H9 (cell line): ENCODE measurements around the gene PLCXD1. TPM values are rescaled to one million over a fixed set of nuclear protein-coding genes. Genes with fewer than 3 reads are reported as not detected.

Source experiments
- DNase-seq: peaks from one replicate; pipeline ENCODE4 v3.0.0-alpha.2; 2017
- H2AFZ ChIP-seq: one replicate; pipeline ENCODE4 v1.6.1; 2013; ENCODE audit warnings: mild to moderate bottlenecking, low read length, control low read depth, moderate library complexity
- H2AK5ac ChIP-seq: 2 replicates; pipeline ENCODE4 v1.6.1; 2013; ENCODE audit warnings: low read length, control low read depth, mixed read lengths; ENCODE audit not compliant: insufficient read length
- H2BK120ac ChIP-seq: one replicate; pipeline ENCODE4 v1.6.1; 2013; ENCODE audit warnings: low read depth, mild to moderate bottlenecking, low read length, control low read depth, inconsistent platforms; ENCODE audit not compliant: poor library complexity, severe bottlenecking
- H2BK12ac ChIP-seq: 2 replicates; pipeline ENCODE4 v1.6.1; 2013; ENCODE audit warnings: low read length, control low read depth, mixed read lengths, low read depth; ENCODE audit not compliant: insufficient read length
- H2BK15ac ChIP-seq: 2 replicates; pipeline ENCODE4 v1.6.1; 2013; ENCODE audit warnings: low read depth, low read length, control low read depth
- H2BK20ac ChIP-seq: one replicate; pipeline ENCODE4 v1.6.1; 2013; ENCODE audit warnings: low read depth, mild to moderate bottlenecking, low read length, control low read depth, inconsistent platforms; ENCODE audit not compliant: poor library complexity, severe bottlenecking
- H2BK5ac ChIP-seq: 2 replicates; pipeline ENCODE4 v1.6.1; 2013; ENCODE audit warnings: low read length, control low read depth, mixed read lengths; ENCODE audit not compliant: insufficient read length
- H3K14ac ChIP-seq: 2 replicates; pipeline ENCODE4 v1.6.1; 2013; ENCODE audit warnings: low read length, control low read depth; ENCODE audit not compliant: insufficient read depth
- H3K18ac ChIP-seq: 2 replicates; pipeline ENCODE4 v1.6.1; 2013; ENCODE audit warnings: low read depth, mild to moderate bottlenecking, mixed read lengths, low read length, control low read depth; ENCODE audit not compliant: insufficient read length
- H3K23ac ChIP-seq: 2 replicates; pipeline ENCODE4 v1.6.1; 2013; ENCODE audit warnings: low read length, control low read depth, mixed read lengths, low read depth; ENCODE audit not compliant: insufficient read length
- H3K23me2 ChIP-seq: 2 replicates; pipeline ENCODE4 v1.6.1; 2013; ENCODE audit warnings: low read depth, mild to moderate bottlenecking, mixed read lengths, low read length, control low read depth; ENCODE audit not compliant: insufficient read length, poor library complexity, severe bottlenecking
- H3K27ac ChIP-seq: 2 replicates; pipeline ENCODE4 v1.5.1; 2013; ENCODE audit warnings: low read length, control low read depth, mixed read lengths, low read depth; ENCODE audit not compliant: insufficient read length
- H3K27me3 ChIP-seq: 2 replicates; pipeline ENCODE4 v1.6.1; 2013; ENCODE audit warnings: low read length, control low read depth, inconsistent platforms; ENCODE audit not compliant: insufficient read depth
- H3K4ac ChIP-seq: 2 replicates; pipeline ENCODE4 v1.6.1; 2013; ENCODE audit warnings: low read depth, mild to moderate bottlenecking, control low read depth, inconsistent platforms, low read length, moderate library complexity
- H3K4me1 ChIP-seq: 2 replicates; pipeline ENCODE4 v1.6.1; 2013; ENCODE audit warnings: low read length, control low read depth, inconsistent platforms; ENCODE audit not compliant: insufficient read depth
- H3K4me2 ChIP-seq: 2 replicates; pipeline ENCODE4 v1.6.1; 2013; ENCODE audit warnings: low read length, control low read depth, mixed read lengths; ENCODE audit not compliant: insufficient read length, insufficient read depth
- H3K56ac ChIP-seq: 2 replicates; pipeline ENCODE4 v1.6.1; 2013; ENCODE audit warnings: low read depth, mild to moderate bottlenecking, mixed read lengths, low read length, control low read depth; ENCODE audit not compliant: insufficient read length
- H3K79me1 ChIP-seq: 2 replicates; pipeline ENCODE4 v1.6.1; 2013; ENCODE audit warnings: low read depth, mild to moderate bottlenecking, moderate library complexity, low read length, control low read depth, inconsistent platforms; ENCODE audit not compliant: insufficient read depth, poor library complexity, severe bottlenecking
- H3K79me2 ChIP-seq: 2 replicates; pipeline ENCODE4 v1.6.1; 2013; ENCODE audit warnings: low read length, control low read depth, inconsistent platforms; ENCODE audit not compliant: insufficient read depth
- H3K9ac ChIP-seq: 2 replicates; pipeline ENCODE4 v1.6.1; 2013; ENCODE audit warnings: low read length, control low read depth, mixed read lengths; ENCODE audit not compliant: insufficient read length; ENCODE audit errors: extremely low read depth
- H3K9me3 ChIP-seq: one replicate; pipeline ENCODE4 v1.6.1; 2013; ENCODE audit warnings: low read depth, low read length, inconsistent platforms; ENCODE audit not compliant: control insufficient read depth
- H3T11ph ChIP-seq: one replicate; pipeline ENCODE4 v1.6.1; 2013; ENCODE audit warnings: mild to moderate bottlenecking, low read length, control low read depth, inconsistent platforms
- H4K20me1 ChIP-seq: one replicate; pipeline ENCODE4 v1.6.1; 2013; ENCODE audit not compliant: control insufficient read depth, insufficient read length, insufficient read depth
- H4K5ac ChIP-seq: 2 replicates; pipeline ENCODE4 v1.6.1; 2013; ENCODE audit warnings: low read depth, mild to moderate bottlenecking, mixed read lengths, low read length, control low read depth; ENCODE audit not compliant: insufficient read length
- H4K8ac ChIP-seq: replicated peaks from 2 replicates; pipeline ENCODE4 v1.6.1; 2013; ENCODE audit warnings: low read length, control low read depth, mixed read lengths, low read depth; ENCODE audit not compliant: insufficient read length
- H4K91ac ChIP-seq: 2 replicates; pipeline ENCODE4 v1.6.1; 2013; ENCODE audit warnings: low read depth, mild to moderate bottlenecking, moderate library complexity, mixed read lengths, low read length, control low read depth; ENCODE audit not compliant: insufficient read length
- H3K27ac Mint-ChIP-seq, 3 experiments: 2 replicates in 2 of 3; 3 replicates in 1 of 3; pipeline ENCODE4 v1.8.0; 2020 to 2021; ENCODE audit warnings: mixed read lengths in 3 of 3, mild to moderate bottlenecking in 1 of 3, moderate library complexity in 1 of 3
- H3K27me3 Mint-ChIP-seq: 2 replicates; pipeline ENCODE4 v1.8.0; 2021; ENCODE audit warnings: low read depth, mild to moderate bottlenecking, moderate library complexity, mixed read lengths
- H3K36me3 Mint-ChIP-seq, 3 experiments: 2 replicates in 2 of 3; 3 replicates in 1 of 3; pipeline ENCODE4 v1.8.0; 2020 to 2021; ENCODE audit warnings: low read depth in 3 of 3, mixed read lengths in 3 of 3; ENCODE audit not compliant: insufficient read depth in 1 of 3
- H3K4me1 Mint-ChIP-seq, 2 experiments: 2 replicates each; pipeline ENCODE4 v1.8.0; 2020; ENCODE audit warnings: mixed read lengths in 2 of 2
- H3K4me3 Mint-ChIP-seq, 2 experiments: 2 replicates in 1 of 2; 3 replicates in 1 of 2; pipeline ENCODE4 v1.8.0; 2020 to 2021; ENCODE audit warnings: mild to moderate bottlenecking in 2 of 2, mixed read lengths in 2 of 2, moderate library complexity in 1 of 2
- H3K9me3 Mint-ChIP-seq, 2 experiments: 2 replicates in 1 of 2; 3 replicates in 1 of 2; pipeline ENCODE4 v1.8.0; 2020; ENCODE audit warnings: mild to moderate bottlenecking in 2 of 2, mixed read lengths in 2 of 2, moderate library complexity in 1 of 2
- CTCF ChIP-seq: fragments of 200-600 bp; sonication (generic); conservative IDR thresholded peaks from 3 replicates; pipeline ENCODE4 v1.8.0; 2021; ENCODE audit warnings: antibody characterized with exemption, mild to moderate bottlenecking
- WGBS: extraction: QIAGEN DNeasy Blood & Tissue Kit; methylation state at CpG from one replicate; pipeline ENCODE4 v1.1.7; 2013; ENCODE audit warnings: missing lambda C conversion rate, low lambda C conversion rate, mixed read lengths; ENCODE audit not compliant: insufficient read length; ENCODE audit errors: extremely low coverage; 5-methylcytosine and 5-hydroxymethylcytosine counted together
- total RNA-seq: library from RNA; stranded (reverse); gene quantifications from 2 replicates; pipeline ENCODE4 v1.2.1, GENCODE V29; 2021

PLCXD1 gene
- total RNA-seq, 1 experiment from 2014 or later: 96.5 TPM

GRCh38 chrX:300334-300733, 19.2 kb downstream of the PLCXD1 start:
- no peak overlapping the region for H3K56ac ChIP-seq
- no peaks in the 10 kb centered on the region for H3K9me3 ChIP-seq
- no peak overlapping the region for H2BK5ac ChIP-seq
- H2BK15ac ChIP-seq: no peak overlapping the region
- H3K14ac ChIP-seq: no peak overlapping the region
- H2BK120ac ChIP-seq: no peak overlapping the region
- no peaks in the 10 kb centered on the region for H3K27me3 ChIP-seq
- H3K9ac ChIP-seq: no peak overlapping the region
- no peaks in the 10 kb centered on the region for H3K4me1 ChIP-seq
- no CpG with 5 or more reads among the region's 8 CpGs for WGBS
- no peak overlapping the region for H3K27ac ChIP-seq
- Mint-ChIP-seq H3K9me3 (no peaks in the 10 kb centered on the region), H3K27ac (no peak overlapping the region), H3K4me1 (no peaks in the 10 kb centered on the region), H3K27me3 (no peaks in the 10 kb centered on the region), H3K36me3 (peaks cover 55 to 78% (median 67%) of the 10 kb centered on the region in 3 experiments), H3K4me3 (no peak overlapping the region)
- H4K8ac ChIP-seq: no peak overlapping the region
- H2AK5ac ChIP-seq: no peak overlapping the region
- H3K79me1 ChIP-seq: no peaks in the 10 kb centered on the region
- no peak overlapping the region for H3K4ac ChIP-seq
- no peak for TF ChIP-seq CTCF
- H2BK20ac ChIP-seq: no peak overlapping the region
- H2AFZ ChIP-seq: no peak overlapping the region
- H4K20me1 ChIP-seq: no peaks in the 10 kb centered on the region
- no peak overlapping the region for H3K4me2 ChIP-seq
- H3K79me2 ChIP-seq: no peaks in the 10 kb centered on the region
- no peak overlapping the region for H3K23ac ChIP-seq
- no peak overlapping the region for H4K91ac ChIP-seq
- no peak overlapping the region for H4K5ac ChIP-seq
- no peaks in the 10 kb centered on the region for H3K23me2 ChIP-seq
- no peak for DNase-seq
- no peak overlapping the region for H2BK12ac ChIP-seq
- no peak overlapping the region for H3K18ac ChIP-seq
- no peak overlapping the region for H3T11ph ChIP-seq
